DMS53 treated with DMSO at 0.1 percent for 48 hours (cell line): ENCODE data around the gene SOX30.

ENCODE experiments used
- DNase-seq: peaks from one replicate; lab custom pipeline; 2025; ENCODE audit not compliant: unreplicated experiment; lab: John Stamatoyannopoulos, UW

The SOX30 gene

GRCh38 chr5:157610990-157611389 lies 41.2 kb downstream of the SOX30 start:
- no peak for DNase-seq

DNA sequence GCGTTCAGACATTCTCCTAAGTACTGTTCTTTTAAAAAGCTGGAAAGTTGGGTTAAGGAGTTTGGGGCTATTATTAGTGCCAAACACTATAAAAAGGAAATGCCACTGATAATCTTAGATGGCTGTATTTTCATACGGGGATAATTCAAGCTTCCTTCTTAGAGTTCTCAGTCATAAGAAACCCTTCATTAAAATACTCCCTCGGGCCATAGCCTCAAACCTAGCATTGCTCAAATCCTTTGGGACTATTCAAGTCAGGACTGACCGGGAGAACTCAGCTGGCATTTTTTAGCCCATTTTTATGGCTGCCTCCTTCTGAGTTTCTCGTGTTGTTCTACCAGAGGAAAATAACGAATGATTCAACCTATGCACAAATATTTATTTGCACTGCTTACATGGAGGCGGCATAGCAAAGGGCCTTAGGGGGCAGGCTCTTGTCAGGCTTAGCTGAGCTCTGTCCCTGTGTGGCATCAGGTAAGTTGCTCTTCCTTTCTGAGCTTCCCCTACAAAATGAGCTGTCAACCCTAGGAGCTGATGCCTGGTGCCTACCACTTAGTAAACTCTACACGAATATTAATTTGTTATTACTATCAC lies 43.2 kb downstream of the SOX30 start:
- DNase-seq = no peak

DNA sequence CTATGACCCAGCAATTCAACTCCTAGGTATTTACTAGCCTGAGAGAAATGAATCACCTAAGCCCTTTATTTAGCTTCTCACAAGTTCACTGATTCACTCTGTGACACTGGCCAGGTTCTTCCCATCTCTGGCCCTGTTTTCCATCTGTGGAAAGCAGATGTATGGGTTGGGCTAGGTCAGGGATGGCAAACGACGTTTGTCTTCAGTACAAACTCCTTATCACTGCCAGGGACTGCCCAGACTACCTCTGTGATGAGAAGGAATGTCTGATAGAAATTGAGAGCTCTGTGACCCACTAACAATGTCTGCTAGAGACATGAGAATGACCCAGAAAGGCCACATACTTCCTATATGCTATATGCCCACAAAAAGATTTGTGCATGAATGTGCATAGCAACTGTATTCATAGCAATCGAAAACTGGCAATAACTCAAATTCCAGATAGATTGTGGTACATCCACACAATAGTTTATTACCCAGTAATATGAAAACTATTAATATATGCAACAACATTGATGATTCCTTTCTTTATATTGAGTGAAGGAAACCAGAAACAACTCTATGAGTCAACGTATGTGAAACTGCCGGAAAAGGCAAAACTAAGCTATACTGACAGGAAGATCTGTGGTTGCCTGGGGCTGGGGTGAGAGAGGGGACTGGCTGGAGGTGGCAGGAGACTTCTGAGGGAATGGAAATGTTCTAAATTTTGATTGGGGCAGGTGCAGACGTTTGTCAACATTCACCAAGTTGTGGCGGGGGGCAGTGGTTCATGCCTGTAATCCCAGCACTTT lies 44.7 kb downstream of the SOX30 start:
- DNase-seq = no peak

DNA sequence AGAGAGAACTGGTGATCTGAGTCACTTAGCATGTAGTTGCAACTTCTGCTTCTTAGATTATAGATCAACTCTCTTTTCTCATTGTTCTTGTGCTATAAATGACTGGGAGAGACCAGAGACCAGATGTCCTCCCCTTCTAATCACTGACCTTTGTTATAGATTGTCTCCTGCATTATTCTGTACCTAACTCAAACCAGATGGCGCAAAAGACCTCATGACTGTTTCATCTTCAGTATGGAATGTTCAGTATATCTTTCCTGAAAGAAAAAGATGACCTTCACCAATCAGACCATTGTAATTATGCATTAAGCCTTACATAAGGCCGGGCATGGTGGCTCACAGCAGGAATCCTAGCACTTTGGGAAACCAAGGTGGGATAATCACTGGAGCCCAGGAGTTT lies 46.2 kb downstream of the SOX30 start:
- no peak for DNase-seq

DNA sequence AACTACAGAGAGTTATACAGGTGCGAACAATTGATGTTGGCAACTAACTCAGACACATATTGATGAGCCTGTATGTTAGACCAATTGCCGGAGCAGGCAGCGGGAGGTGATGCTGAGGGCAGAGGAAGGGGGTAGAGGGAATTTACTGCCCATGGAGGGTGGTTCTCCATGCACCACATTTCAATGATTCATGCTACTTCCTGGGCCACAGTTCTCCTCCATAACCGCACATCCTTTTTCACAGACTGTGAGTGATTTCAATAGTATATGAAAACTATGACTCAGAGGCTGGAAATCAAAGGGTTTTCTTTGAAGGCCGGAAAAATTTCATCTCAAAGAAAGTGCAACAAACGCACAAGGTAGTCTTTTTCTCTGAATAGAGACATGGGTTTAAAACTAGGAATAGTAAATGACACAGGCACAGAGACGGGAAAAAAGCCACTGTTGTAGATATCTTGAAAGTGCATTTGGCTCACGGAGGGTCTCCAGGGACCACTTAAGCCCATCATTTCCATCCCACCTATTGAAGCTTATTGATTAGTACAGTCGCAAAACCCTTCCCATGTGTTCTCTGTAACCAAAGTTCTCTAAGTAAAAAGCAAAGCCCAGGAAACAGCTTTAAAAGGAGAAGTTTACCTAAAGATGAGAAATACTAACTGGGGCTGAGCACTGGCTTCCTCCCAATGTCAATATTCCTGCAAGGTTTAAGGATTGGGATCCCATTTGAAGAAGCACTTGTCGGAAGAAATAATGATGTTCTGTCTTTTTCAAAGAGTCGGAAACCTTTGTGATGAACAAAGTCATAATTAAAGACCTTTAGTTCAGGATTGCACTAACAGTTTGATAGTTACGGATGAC lies 48.7 kb downstream of the SOX30 start:
- DNase-seq = no peak

DNA sequence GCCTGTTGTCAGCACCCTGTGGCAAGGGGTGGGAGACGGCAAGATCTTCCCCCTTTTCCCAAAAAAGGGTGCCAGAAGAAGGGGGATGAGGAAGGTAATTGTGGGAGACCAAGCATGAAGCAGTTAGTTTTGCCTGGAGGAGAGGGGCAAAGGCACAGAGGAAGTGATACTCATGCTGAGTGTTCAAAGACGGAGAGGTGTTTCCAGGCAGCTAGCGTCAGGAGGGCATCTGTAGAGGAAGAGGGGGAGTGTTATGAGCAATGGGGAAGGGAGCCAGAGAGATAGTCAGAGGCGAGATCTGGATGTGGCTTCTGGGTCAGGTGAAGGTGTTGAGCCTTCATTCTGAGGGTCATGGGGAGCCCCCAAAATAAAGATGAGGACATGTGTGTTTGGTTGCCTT lies 49.7 kb downstream of the SOX30 start:
- no peak for DNase-seq

DNA sequence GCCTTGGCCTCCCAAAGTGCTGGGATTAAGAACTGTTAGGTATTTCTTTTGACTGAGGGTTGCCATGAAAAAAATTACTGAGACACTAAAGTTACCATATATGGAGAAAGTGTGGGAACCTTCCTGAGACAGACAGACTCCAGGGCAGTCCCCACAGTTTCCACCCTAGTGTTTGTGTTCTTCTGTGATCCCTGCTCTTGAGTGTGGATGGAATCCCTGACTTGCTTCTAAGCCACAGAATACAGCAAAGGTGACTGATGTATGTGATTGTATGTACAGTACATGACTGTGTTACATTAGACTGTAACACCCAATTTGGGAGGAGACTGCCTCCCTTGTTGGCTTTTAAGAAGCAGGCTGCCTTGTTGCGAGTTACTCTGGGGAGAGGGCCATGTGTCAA lies 52.0 kb downstream of the SOX30 start:
- no peak for DNase-seq

GRCh38 chr5:157599565-157599964 lies 52.7 kb downstream of the SOX30 start:
- no peak for DNase-seq

DNA sequence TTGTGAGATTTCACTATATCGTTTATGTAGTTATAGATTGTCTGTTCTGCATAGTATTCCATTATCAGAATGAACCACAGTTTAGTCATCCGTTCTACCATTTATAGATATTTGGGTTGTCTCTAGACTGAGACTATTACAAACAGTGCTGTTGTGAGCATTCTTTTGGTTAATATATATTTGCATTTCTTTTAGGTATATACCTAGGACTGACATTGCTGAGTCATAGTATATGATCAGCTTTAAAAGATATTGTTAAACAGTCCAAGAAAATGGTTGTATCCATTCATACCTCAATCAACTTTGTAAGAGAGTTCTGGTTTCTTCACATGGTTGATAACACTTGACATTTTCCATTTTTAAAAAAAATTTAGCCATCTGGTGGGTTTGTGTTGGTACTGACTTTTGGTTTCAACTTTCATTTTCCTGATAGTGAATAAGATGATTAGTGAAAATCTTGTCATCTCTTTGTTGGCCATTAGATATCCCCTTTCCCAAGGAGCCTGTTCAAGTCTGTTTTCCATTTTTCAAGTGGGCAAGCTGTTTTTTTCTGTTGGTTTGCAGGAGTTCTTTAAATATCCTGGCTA lies 53.8 kb downstream of the SOX30 start:
- DNase-seq = no peak

DNA sequence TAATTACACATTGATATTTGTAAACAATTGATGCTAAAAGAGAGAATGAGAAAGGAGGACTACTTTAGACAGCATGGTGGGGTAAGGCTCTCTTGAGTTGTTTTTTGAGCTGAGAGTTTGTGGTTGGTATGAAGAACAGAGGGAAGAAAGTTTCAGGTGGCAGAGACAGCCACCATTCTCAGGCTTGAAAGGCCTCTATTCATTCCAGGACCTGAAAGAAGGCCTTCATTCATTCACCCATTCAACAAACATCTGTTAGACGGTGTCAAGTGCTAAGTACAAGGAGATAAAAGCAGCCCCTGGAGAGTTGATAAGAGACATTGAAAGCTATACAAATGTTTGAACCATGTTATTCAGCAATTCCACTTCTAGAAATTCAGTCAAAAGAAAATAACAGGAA lies 55.0 kb downstream of the SOX30 start:
- DNase-seq = no peak

GRCh38 chr5:157596487-157596886 lies 55.8 kb downstream of the SOX30 start:
- no peak for DNase-seq

DNA sequence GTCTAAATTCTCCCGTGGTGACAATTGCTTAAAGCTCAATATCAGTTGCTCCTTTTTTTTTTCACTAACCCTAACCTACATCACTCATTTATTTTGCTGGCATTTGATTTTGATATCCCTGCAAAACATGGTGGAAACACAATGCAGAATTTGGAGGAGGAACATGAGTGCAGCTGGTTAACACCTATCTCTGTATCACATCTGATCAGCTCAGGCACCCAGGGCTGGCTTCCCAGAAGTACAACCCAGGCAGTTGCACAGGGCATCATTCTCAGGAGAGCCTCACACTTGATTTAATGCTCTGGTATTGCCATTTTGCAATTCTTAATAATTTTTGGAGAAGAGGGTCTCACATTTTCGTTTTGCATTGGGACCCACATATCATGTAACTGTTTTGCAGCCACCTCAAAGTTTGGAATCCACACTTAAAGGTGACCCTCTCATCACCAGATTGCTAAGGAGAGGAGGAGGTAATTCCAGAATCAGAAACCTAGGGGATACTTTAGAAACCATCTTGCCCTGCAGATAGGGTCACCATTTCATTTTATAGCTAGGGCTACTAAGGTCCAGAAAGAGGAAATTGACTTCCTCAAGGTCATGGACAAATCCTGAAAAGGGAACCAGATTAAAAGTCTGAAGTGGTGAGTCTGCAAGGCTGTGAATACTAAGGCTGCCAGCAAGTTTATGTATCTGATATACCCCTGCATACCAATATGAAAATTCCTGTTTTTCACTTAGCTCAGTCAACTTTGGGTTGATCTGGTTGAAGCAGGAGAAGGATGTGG lies 57.4 kb downstream of the SOX30 start:
- DNase-seq = no peak

- no peak for DNase-seq
These were observed 58.0 kb downstream of the SOX30 start for GRCh38 chr5:157594257-157594656.

- DNase-seq = no peak
These were observed 59.0 kb downstream of the SOX30 start for GRCh38 chr5:157593052-157593757.

DNA sequence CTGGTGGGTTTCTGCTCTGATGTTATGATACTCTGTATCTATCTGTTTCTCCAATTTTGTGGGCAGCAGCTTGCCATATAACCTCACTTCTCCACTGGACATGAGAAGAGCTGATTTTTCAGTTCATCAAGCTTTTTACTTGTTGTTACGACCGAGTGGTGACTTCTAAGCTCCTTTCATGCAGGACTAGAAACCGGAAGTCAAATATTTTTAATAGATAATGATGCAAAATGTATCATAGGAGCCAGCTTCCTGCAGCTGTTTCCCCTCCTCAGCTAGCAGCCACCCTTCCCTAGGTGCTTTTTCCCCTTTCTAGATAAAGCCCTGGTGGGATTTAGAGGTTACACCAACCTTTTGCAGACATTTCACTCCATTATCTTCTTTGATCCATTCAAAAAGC lies 59.6 kb downstream of the SOX30 start:
- DNase-seq = no peak

DNA sequence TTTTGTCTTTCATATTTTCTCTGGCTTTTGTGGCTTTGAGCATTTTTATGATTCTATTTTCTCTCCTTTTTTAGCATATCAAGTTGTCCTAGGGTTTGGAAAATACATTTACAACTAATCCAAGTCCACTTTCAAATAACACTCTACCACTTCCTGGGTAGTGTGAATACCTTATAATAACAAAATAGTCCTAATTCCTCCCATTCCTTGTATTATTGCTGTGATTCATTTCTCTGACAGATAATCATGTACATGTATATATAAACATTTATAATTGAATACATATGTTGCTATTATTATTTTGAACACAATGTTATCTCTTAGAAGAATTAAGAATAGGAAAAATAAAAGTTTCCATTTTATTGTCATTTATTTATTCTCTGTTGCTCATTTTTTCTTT lies 61.8 kb downstream of the SOX30 start:
- DNase-seq = no peak

GRCh38 chr5:157584628-157585027 lies 67.6 kb downstream of the SOX30 start:
- no peak for DNase-seq

DNA sequence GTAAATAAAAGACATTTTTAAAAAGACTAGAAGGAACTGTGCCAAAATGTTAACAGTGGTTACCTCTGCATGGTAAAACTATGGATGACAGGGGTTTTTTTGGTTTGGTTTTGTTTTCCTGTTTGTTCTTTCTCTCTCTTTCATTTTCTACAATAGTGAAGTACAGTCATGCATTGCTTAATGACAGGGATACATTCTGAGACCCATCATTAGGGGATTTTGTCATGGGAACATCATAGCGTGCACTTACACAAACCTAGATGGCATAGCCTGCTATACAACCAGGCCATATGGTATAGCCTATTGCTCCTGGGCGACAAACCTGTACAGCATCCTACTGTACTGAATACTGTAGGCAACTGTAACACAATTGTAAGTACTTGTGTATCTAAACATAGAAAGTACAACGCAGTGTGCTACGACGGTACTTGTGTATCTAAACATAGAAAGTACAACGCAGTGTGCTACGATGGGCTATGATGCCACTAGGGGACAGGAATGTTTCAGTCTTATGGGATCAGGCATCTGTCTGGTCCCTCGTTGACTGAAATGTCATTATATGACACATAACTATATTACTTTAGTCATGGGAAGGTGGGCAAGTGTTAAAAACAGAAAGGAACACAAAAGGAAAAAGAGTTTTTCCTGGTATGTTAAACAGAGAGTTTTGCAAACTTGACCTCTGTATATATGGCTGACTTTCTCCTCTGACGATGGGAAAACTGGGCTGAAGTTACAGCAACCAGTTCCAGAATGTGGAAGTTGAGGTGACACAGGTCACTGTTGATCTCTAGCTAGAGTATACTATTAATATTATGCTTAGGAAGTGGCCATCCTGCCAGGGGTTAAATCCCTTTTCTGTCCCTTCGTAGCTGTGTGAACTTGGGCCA lies 69.3 kb downstream of the SOX30 start:
- DNase-seq = no peak

- no peak for DNase-seq
These were observed 70.3 kb downstream of the SOX30 start for GRCh38 chr5:157581901-157582300.
